HG02970 (cell line): ENCODE results near the gene TRRAP.

Experiments used
- ATAC-seq: cut with Tn5 transposase; IDR thresholded peaks from one replicate; pipeline ENCODE4 v1.9.1; 2021; ENCODE audit warnings: mild to moderate bottlenecking, moderate library complexity, moderate number of reproducible peaks; ENCODE audit not compliant: unreplicated experiment, low FRiP score

The TRRAP gene

DNA sequence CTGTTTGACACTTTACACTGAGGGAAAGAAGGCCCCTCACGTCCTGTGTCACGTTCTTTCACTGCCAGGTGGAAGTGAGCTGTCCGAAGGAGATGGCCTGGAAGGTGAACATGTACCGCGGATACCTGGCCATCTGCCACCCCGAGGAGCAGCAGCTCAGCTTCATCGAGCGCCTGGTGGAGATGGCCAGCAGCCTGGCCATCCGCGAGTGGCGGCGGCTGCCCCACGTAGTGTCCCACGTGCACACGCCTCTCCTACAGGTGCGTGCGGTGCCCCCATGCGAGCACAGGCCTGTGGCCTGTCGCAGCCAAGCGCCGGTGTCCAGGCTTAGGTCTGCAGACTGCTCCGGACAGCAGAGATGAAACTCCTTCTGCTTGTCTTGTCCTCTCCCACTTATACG, 103.4 kb downstream of the TRRAP start:
- no peak for ATAC-seq

DNA sequence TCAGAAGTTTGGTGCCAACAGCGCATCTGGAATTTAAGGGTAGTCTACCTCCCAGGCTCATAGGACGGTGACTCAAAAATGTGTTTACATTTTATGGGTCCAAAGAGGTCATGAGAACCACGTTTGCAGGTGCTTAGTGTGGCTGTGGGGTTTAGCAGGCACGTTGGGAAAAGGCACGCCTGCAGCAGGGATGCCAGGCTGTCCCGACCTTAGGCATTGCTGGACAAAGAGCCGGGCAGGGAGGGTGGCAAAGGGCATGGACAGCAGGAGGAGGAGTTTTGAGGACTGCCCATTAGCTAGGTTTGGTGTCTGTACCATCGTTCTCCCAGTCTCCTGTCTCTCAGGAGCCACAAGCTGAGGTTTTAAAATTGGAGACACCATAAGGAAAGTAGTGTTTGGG, 104.4 kb downstream of the TRRAP start:
- ATAC-seq, result no peak

DNA sequence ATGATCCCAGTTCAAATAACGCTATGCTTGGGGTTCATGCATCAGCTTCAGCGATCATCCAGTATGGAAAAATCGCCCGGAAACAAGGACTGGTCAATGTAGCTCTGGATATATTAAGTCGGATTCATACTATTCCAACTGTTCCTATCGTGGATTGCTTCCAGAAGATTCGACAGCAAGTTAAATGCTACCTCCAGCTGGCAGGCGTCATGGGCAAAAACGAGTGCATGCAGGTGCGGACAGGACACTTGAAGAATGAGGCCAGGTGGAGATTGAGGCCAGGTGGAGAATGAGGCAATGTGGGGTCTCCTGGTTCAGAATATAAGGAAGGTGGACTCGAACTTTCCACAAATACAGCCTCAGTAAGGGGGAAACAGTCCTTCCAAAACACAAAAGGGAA, 105.8 kb downstream of the TRRAP start:
- ATAC-seq, result no peak

DNA sequence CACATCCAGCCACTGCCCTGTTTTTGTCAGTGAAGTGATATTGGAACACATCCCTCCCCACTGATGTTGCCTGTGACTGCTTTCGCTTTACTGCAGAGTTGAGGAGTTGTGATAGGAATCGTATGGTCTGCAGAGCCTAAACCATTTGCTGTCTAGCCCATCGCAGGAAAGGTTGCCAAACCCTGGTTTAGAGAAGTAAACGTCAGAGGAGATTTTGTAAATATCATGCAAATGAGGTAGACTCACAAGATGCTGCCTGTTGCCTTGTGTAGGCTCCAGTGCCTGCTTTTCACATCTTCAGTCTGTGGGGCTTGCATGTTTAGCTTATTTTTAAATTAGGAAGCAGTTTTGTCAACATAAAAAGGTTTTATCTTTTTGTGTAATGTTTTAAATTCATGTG, 107.1 kb downstream of the TRRAP start:
- ATAC-seq, result no peak

DNA sequence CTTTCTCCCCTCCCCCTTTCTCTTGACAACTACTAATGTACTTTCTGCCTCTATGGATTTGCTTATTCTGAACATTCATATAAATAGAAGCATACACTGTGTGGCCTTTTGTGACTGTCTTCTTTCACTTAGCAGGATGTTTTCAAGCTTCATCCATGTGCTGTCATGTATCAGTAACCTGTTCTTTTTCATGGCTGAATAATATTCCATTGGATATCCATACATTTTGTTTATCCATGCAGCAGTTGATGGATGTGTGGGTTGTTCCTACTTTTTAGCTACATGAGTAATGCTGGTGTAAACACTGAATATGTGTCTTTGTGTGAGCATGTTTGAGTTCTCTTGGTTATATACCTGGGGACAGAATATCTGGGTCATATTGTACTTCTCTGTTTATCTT, 107.6 kb downstream of the TRRAP start:
- no peak for ATAC-seq

DNA sequence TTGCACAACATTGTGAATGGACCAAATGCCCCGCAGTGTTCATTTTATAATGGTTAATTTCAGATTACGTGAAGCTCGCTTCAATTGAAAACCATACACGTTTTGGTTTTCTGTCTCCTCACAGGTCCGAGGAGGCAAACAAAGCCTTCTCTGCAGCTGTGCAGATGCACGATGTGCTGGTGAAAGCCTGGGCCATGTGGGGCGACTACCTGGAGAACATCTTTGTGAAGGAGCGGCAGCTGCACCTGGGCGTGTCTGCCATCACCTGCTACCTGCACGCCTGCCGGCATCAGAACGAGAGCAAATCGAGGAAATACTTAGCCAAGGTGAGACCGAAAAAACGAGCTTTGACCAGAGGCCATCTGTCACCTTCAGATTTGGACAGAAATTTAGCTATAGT, 110.3 kb downstream of the TRRAP start:
- no peak for ATAC-seq

DNA sequence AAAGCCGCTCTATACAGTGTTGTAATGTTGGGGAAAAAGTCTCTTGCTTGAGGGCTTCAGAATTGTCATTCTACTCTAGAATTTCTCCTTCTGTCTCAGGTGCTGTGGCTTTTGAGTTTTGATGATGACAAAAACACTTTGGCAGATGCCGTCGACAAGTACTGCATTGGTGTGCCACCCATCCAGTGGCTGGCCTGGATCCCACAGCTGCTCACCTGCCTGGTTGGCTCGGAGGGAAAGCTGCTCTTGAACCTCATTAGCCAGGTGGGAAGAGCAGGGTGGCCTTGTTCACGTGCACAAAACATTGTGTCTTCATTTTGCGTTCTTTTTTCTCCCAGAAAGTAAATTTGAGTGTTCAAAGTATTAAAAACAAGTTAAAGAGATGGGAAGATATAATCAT, 112.0 kb downstream of the TRRAP start:
- no peak for ATAC-seq

DNA sequence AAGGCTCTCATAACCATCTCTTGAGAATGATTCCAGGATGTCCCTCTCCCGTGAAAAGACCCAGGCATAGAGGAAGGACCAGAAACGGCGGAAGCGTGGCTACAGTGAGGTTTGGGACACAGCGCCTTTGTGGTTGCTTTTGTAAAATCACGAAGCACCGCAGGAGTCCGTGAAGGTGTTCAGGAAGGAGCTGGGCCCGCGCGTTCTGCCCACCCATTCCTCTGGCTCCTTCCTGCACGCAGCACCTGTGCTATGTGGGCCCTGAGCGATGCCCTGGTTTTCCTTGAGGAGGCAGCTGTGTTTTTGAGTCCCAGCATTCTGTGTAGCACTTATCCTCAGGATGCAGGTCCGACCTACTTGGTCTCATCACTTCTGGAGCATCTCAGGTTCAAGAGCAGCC, 112.8 kb downstream of the TRRAP start:
- no peak for ATAC-seq

DNA sequence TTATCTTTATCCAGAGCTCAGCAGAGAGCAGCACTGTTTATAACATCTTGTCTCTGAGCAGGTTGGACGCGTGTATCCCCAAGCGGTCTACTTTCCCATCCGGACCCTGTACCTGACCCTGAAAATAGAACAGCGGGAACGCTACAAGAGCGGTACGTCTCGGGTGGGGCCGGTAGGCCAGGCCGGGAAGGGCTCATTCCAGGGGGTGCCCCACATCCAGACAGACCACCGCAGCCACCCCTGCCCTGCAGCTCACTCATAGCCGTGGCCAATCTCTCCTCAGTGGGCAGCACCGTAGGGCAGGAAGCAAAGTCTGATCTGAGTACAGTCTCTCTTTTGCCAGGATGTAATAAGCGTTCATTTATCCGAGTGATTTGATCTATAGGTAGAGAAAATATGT, 113.7 kb downstream of the TRRAP start:
- ATAC-seq, result no peak

DNA sequence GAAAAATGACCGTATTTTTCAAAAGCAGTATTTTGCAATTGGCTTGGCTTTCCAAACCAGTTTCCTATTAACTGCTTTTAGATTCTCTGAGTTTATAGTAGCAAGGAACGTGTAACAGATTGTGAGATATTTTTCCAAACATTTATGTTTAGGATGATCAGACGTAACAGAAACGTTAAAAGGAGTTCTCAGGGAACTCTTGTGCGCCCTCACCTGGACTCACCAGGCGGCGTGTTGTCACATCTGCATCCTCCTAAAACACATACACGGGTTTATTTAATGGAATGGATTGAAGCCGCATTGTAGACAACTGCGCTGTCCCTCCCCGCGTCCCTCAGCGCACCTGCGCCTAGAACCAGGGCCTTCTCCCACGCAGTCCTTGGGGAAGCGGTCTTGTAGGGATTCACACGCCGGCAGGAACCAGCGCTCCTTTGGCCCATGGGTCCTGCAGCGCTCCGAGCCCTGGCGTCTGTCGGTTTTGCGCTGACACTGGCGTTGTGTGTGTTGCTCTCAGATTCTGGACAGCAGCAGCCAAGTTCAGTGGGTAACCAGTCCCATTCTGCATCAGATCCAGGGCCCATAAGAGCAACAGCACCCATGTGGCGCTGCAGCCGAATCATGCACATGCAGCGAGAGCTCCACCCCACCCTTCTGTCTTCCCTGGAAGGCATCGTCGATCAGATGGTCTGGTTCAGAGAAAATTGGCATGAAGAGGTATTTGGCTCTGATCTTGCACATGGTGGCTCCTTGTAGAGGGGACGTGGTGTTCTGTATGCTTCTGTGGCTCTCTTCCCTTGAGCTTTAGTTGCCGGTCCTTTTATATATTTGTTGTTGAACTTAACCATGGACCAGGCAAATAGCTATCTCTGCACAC, 114.9 kb downstream of the TRRAP start:
- ATAC-seq, result no peak

DNA sequence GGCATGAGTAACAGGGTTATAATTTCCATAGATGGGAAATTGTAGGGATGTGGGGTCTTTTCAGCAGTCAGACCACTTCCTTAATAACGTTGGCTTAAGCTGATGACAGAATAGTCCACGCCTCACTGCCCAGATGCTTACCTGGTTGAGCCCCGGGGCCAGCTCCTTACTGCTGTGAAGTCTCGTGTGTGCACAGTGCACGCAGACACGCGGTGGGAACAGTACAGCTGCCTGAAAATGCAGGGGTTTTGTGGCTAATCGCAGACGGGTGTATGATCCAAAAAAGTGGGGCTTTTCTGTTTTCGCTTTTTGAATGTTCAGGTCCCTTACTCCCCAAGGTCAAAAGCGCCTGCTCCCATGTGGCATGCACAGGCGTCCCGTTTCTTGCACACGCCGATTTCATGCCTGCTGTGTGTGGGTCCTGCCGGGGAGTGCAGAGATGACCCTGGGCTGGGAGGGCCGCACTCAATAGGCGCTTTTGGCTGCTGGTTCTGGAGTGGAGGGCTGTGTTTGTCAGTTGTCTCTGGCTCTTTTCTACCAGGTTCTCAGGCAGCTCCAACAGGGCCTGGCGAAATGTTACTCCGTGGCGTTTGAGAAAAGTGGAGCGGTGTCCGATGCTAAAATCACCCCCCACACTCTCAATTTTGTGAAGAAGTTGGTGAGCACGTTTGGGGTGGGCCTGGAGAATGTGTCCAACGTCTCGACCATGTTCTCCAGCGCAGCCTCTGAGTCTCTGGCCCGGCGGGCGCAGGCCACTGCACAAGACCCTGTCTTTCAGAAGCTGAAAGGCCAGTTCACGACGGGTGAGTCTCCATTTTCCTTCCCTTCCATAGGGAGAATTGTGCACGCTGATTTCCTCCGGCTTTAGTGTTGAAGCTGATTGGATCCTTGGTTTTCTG, 116.0 kb downstream of the TRRAP start:
- ATAC-seq, result no peak

DNA sequence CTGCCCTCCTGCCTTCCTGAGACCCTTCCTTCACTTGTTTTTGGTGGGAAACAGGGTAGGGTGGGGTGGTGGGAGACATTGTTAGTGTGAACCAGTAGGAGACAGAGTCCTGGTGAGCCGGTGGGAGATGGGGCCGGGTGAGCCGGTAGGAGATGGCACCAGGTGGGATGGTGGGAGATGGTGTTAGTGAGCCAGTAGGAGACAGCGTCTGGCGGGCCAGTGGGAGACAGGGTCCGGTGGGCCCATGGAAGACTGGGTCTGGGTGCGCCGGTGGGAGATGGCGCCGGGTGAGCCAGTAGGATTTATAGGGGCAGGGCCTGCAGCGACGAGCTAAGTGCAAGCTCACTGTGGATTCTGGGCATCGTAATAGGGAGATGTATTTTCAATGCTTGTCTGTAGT, 116.8 kb downstream of the TRRAP start:
- ATAC-seq, result no peak

DNA sequence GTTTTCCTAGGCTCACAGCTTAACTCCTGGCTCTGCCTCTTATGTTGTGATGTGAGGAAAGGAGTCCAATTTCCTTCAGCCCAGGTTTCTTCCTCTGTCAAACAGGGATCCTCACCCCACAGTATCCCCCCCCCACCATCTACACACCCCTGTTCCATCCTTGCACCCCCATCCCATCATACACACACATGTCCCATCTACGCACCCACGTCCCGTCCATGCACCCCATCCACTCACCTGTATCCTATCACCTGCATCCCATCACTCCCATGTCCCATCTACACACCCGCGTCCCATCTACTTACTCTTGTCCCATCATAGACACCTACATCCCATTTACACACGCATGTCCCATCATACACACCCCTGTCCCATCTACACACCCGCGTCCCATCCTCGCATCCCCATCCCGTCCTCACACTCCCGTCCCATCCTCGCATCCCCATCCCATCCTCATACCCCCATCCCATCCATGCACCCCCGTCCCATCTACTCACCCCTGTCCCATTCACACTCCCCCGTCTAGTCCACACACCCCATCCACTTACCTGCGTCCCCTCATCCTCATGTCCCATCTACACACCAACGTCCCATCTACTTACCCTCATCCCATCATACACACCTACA, 117.3 kb downstream of the TRRAP start:
- ATAC-seq, result no peak

DNA sequence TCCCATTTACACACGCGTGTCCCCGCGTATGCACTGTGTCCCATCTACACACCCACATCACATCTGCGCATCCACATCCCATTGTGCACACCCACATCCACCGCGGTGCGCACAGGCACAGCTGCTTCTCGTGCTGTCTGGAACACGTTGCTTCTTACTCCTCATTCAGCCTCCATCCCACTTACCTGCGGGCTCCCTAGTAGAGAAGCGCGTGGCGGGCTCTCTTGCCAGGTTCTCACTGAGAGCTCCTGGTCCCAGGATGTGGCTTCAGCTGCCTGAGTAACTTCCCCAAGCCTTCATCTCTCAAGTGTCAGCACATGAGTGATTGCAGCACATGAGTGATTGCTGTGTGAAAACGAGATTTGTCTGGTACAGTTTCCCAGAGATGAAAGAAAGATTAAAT, 117.8 kb downstream of the TRRAP start:
- ATAC-seq, result no peak

DNA sequence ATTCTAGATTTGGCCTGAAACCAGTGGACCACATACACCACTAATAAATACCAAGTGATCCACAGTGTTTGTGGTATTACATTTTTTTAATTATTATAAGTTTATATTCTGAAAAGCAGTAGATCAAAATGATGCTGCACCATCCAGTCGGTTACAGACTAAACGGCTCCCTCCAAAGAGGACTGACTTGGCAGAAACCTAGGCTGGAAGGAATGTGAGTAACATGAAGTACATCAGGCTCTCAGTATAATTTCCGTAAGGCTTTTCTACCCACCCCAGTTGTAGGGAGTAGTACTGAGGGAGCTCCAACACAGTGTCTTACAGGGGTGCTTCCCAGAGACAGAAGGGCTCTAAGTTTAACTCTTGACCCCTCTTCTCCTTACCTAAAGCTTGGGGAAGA, 119.5 kb downstream of the TRRAP start:
- no peak for ATAC-seq

DNA sequence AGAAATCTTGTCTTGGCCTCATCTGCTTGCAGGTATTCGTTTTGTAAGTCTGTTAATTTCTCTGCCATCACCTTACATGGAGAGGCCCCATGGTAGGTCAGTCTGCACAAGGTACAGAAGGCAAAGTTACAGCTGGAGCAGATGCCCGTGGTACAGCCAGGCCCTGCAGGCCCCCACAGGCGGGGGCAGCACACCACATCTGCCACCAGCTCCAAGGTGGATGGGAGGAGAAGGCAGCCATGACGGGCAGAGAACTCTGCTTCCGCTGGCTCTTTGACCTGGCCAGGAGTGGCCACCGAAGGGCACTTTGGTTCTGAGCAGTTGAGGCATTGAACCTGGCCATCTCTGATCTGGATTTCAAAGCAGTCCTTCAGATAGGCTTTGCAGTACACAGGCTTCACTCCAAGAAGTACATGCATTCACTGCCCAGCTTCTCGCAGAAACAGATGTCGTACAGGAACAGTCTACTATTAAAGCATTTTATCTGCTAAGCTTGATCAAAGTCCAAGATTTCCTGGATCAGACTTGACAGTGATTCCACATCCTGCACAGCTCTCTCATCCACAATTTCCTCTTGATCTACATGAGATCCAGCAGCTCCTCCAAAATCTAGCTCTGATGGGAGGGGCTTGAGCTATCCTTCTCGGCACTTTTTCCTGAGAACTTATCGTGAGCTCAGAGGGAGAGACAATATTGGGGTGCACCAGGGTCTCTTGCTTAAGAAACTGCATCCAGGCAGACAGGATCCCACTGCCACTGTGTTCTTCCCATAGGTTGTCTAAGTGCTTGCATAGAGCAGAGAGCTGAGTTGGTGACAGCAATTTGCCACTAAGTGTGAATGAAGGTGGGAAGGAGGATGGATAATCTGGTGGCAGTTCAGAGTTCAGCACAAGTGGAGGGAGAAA, 120.7 kb downstream of the TRRAP start:
- no peak for ATAC-seq

DNA sequence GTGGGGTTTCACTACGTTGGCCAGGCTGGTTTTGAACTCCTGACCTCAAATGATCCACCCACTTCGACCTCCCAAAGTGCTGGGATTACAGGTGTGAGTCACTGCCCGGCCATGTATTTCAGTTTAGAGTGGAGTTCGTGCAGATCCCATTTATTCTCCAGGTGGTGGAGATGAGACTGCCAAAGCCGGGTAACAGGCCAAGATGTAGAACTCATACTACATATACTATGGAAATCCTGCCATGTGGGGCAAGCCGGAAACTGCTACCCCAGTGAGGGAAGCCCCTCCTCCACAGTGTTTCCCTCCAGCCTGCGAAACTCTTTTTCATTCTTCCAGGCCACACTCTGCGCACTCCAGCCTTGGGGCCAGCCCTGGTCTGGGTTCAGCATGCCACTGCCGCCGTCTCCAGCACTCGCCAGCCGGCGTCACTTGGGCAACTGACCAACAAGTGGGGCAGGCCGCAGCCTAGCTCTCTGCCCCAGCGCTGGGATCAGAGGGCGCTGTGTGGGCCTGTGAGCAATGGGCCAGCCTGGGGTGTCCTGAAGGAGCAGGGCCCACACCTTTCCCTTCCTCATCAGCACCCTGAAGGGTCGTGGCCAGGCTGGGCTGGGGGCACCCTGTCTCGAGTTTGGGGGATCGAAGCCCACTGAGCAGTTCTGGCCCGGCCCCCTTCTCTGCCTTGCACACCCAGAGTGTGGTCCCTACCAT, 122.0 kb downstream of the TRRAP start:
- no peak for ATAC-seq

DNA sequence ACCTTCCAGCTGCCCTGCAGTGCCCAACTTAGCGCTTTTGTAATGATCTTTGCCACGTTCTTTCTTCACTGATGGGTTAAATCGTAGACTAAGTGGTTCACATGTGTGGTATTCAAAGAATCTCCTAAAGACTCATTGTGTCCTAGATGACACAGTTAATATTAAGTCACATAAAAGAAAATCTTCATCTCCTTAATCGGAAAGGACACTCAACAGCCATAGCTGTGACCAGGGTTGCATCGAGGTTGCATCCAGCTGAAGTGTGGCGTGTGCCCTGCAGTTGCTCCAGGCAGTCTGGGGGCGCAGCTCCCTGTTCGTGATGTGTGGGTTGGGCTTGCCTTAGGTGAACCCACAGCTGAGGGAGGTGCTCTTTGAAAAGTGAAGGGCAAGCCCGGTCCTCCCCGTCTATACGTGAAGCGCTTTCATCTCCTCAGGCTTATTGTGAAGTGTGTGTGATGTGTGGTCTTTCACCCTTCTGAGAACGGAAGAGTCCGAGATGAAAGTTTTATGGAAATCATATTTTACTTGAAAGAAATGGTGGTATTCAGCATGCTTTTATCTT, 122.7 kb downstream of the TRRAP start:
- ATAC-seq, result no peak

DNA sequence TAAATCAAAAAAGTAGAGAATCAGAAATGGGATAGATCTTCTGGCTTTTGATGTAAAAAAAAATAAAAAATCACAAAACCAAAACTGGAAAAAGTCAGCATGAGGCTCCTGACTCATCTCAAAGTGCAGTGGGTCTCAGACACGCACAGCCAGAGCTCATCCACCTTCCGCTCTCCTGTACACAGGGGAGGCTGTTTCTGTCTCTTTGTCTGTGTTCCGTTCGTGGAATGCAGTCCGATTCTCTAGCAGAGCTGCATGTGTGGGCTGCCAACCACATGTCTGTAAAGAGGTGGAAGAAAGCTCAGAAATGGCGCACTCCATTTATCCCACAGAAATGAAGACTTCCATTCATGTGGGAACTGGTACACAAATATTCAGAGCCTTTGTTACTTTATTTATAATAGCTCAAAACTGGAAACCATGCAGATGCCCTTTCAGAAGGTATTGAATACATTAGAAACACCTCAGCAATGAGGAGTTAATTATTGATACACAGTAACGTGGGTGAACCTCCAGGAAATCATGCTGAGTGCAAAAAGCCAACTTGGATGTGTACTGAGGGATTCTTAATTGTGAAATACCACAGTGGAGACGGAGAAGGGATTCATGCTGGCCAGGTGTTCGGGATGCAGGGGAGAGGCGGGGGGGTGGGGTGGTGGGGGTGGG, 123.3 kb downstream of the TRRAP start:
- ATAC-seq, result no peak
